ENCODE data around the gene PPP1R9A. TPM values are rescaled to one million over a fixed set of nuclear protein-coding genes. Genes with fewer than 3 reads are reported as not detected.
A peak's percentile ranks its signal among the peaks of the same experiment; 100 is the strongest.

The PPP1R9A gene
- polyA plus RNA-seq, 1 donor from 2014 or later = 52.8 TPM

DNA sequence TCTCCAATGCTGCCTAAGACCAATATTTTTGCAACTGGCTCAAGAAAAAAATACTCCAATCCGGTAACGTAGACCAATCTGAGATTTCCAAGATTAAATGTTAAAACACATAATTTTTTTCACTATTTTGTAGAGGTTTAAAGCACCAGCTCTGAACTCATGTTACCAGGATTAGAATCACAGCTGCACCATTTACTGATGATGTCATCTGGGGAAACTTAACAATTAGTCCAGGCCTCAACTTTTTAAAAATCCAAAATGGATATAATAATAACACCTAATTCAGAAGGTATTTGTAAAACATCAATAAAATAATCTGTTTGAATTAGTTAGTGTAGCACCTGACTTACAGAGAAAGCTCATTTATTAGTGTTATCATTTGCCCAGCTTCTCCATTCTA lies 402.6 kb downstream of the PPP1R9A start:
- H3K36me3 ChIP-seq (ENCODE audit: insufficient read depth, low read length) = no peaks in the 10 kb centered on the region
- no peaks in the 10 kb centered on the region for H4K20me1 ChIP-seq (ENCODE audit: insufficient read depth)
- H3K9me2 ChIP-seq (ENCODE audit: insufficient read depth, low read length) = no peaks in the 10 kb centered on the region
- H3K4me3 ChIP-seq (ENCODE audit: low read length) = no peak overlapping the region
- H3K9ac ChIP-seq (ENCODE audit: low read length) = peak overlapping the region; percentile 73
- no peaks in the 10 kb centered on the region for H3K27me3 ChIP-seq (ENCODE audit: insufficient read depth, low read depth, low read length)
- no peaks in the 10 kb centered on the region for H3K79me2 ChIP-seq (replicated peaks; ENCODE audit: insufficient read depth, low read length)
- H3K9me3 ChIP-seq (ENCODE audit: low read length) = no peaks in the 10 kb centered on the region
- peak overlapping the region; percentile 99 for H3K27ac ChIP-seq (ENCODE audit: low read length)
- H2AFZ ChIP-seq (ENCODE audit: low read depth, low read length) = no peak overlapping the region
- H3F3A ChIP-seq (ENCODE audit: insufficient read depth, low read length, poor library complexity, severe bottlenecking) = peaks cover 27% of the 10 kb centered on the region
- H3K4me2 ChIP-seq (ENCODE audit: low read length) = no peak overlapping the region
- TF ChIP-seq SMC3 (conservative IDR thresholded peaks at IDR 0.05; ENCODE audit: poor library complexity) = no peak

DNA sequence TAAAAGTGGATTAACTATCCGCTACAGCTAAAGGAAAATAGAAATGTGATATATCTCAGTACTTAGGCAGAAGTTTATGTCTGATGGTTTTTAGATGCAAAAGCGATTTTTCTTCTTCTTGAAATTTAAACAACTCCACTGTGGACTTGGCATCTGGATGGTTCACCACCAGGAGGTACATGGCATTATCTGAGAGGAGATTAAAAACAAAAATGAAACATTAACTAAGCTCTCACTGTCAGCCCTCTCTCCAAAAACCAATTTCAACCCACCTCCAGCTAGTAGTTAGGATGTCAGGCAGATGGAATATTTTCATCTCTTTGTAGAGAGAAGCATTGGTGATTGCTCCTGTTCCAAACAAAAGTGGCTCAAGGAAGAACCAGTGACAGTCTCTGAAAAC lies 404.0 kb downstream of the PPP1R9A start:
- Histone ChIP-seq H3K9ac (ENCODE audit: low read length) (no peak overlapping the region), H3K27ac (ENCODE audit: low read length) (no peak overlapping the region), H2AFZ (ENCODE audit: low read depth, low read length) (no peak overlapping the region), H3K9me2 (ENCODE audit: insufficient read depth, low read length) (no peaks in the 10 kb centered on the region), H3K4me3 (ENCODE audit: low read length) (no peak overlapping the region), H3K27me3 (ENCODE audit: insufficient read depth, low read depth, low read length) (no peaks in the 10 kb centered on the region), H4K20me1 (ENCODE audit: insufficient read depth) (no peaks in the 10 kb centered on the region), H3K4me2 (ENCODE audit: low read length) (no peak overlapping the region), H3K79me2 (replicated peaks; ENCODE audit: insufficient read depth, low read length) (no peaks in the 10 kb centered on the region), H3F3A (ENCODE audit: insufficient read depth, low read length, poor library complexity, severe bottlenecking) (peaks cover 14% of the 10 kb centered on the region), H3K9me3 (ENCODE audit: low read length) (no peaks in the 10 kb centered on the region), H3K36me3 (ENCODE audit: insufficient read depth, low read length) (no peaks in the 10 kb centered on the region)
- TF ChIP-seq RAD21 (conservative IDR thresholded peaks at IDR 0.05) (no peak), CTCF (IDR thresholded peaks at IDR 0.05; ENCODE audit: poor library complexity, severe bottlenecking) (no peak)

DNA sequence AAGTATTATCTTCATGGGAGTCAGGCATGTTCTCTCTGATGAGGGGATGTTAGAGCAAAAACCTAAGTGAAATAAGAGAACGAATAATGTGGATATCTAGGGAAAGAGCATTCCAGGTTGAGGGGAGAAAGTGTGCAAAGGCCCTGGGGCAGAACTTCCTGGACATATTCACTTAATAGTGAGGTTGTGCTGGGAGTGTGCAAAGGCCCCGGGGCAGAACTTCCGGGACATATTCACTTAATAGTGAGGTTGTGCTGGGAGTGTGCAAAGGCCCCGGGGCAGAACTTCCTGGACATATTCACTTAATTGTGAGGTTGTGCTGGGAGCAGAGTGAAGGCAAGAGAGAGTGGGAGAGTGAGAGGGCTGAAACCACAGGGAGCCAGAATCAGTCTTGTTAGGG lies 405.2 kb downstream of the PPP1R9A start:
- Histone ChIP-seq H3K9ac (ENCODE audit: low read length) (no peak overlapping the region), H3K36me3 (ENCODE audit: insufficient read depth, low read length) (no peaks in the 10 kb centered on the region), H3K9me3 (ENCODE audit: low read length) (no peaks in the 10 kb centered on the region), H3K9me2 (ENCODE audit: insufficient read depth, low read length) (no peaks in the 10 kb centered on the region), H4K20me1 (ENCODE audit: insufficient read depth) (no peaks in the 10 kb centered on the region), H3K4me2 (ENCODE audit: low read length) (no peak overlapping the region), H3F3A (ENCODE audit: insufficient read depth, low read length, poor library complexity, severe bottlenecking) (peaks cover 9% of the 10 kb centered on the region), H2AFZ (ENCODE audit: low read depth, low read length) (no peak overlapping the region), H3K27me3 (ENCODE audit: insufficient read depth, low read depth, low read length) (no peaks in the 10 kb centered on the region), H3K4me3 (ENCODE audit: low read length) (no peak overlapping the region), H3K79me2 (replicated peaks; ENCODE audit: insufficient read depth, low read length) (no peaks in the 10 kb centered on the region), H3K27ac (ENCODE audit: low read length) (no peak overlapping the region)
- TF ChIP-seq POLR2AphosphoS5 (IDR thresholded peaks at IDR 0.05) (no peak), TAF1 (IDR thresholded peaks at IDR 0.05; ENCODE audit: low read depth) (no peak), EZH2 (IDR thresholded peaks at IDR 0.05; ENCODE audit: borderline replicate concordance, insufficient read depth, low read length, poor library complexity, severe bottlenecking) (no peak), RAD21 (conservative IDR thresholded peaks at IDR 0.05) (no peak), SMC3 (conservative IDR thresholded peaks at IDR 0.05; ENCODE audit: poor library complexity) (no peak), CTCF (IDR thresholded peaks at IDR 0.05; ENCODE audit: poor library complexity, severe bottlenecking) (no peak), MXI1 (conservative IDR thresholded peaks at IDR 0.05; ENCODE audit: poor library complexity, severe bottlenecking) (no peak), EP300 (conservative IDR thresholded peaks at IDR 0.05; ENCODE audit: poor library complexity, severe bottlenecking) (no peak), REST (IDR thresholded peaks at IDR 0.05; ENCODE audit: borderline replicate concordance) (no peak)

All from neural cell (in vitro differentiated cells).